ENCODE measurements around the gene CAPN3.

GRCh38 chr15:42329161-42329560 lies 30.1 kb upstream of the CAPN3 start:
- TF ChIP-seq CTCF (IDR thresholded peaks at IDR 0.05): no peak
- no peak for TF ChIP-seq EP300 (IDR thresholded peaks at IDR 0.05)
- no peak for TF ChIP-seq POLR2A (IDR thresholded peaks at IDR 0.05; ENCODE audit: low read depth)

Data from esophagus muscularis mucosa (tissue), 4 donors.